Smooth muscle cell (in vitro differentiated cells): ENCODE measurements around the gene PCBD2. TPM values are rescaled to one million over a fixed set of nuclear protein-coding genes. Genes with fewer than 3 reads are reported as not detected.
A peak's percentile ranks its signal among the peaks of the same experiment; 100 is the strongest.

Experiments
- DNase-seq: peaks from one replicate; lab custom pipeline; 2025; ENCODE audit not compliant: unreplicated experiment; lab: John Stamatoyannopoulos, UW
- H2AFZ ChIP-seq: fragments of 200-600 bp; sonication (generic); 2 replicates; pipeline ENCODE4 v1.6.0; 2016; ENCODE audit warnings: antibody characterized with exemption, low read depth, mild to moderate bottlenecking
- H3F3A ChIP-seq: fragments of 200-600 bp; sonication (generic); 2 replicates; pipeline ENCODE4 v1.6.0; 2017; ENCODE audit warnings: antibody characterized with exemption, low read depth
- H3K27ac ChIP-seq: fragments of 200-600 bp; sonication (generic); 2 replicates; pipeline ENCODE4 v1.5.1; 2016; ENCODE audit warnings: low read depth, mild to moderate bottlenecking
- H3K27me3 ChIP-seq: fragments of 200-600 bp; sonication (generic); 2 replicates; pipeline ENCODE4 v1.6.1; 2016; ENCODE audit warnings: low read depth, mild to moderate bottlenecking
- H3K36me3 ChIP-seq: fragments of 200-600 bp; sonication (generic); 2 replicates; pipeline ENCODE4 v1.5.1; 2016; ENCODE audit warnings: low read depth
- H3K4me1 ChIP-seq: fragments of 200-600 bp; sonication (generic); 2 replicates; pipeline ENCODE4 v1.5.1; 2016; ENCODE audit warnings: low read depth
- H3K4me2 ChIP-seq: fragments of 200-600 bp; sonication (generic); 2 replicates; pipeline ENCODE4 v1.6.0; 2016; ENCODE audit warnings: mild to moderate bottlenecking
- H3K4me3 ChIP-seq: fragments of 200-600 bp; sonication (generic); 2 replicates; pipeline ENCODE4 v1.5.1; 2016; ENCODE audit warnings: mild to moderate bottlenecking
- H3K79me2 ChIP-seq: fragments of 200-600 bp; sonication (generic); 2 replicates; pipeline ENCODE4 v1.6.0; 2016; ENCODE audit warnings: low read depth, mild to moderate bottlenecking
- H3K9ac ChIP-seq: fragments of 200-600 bp; sonication (generic); 2 replicates; pipeline ENCODE4 v1.6.0; 2016; ENCODE audit warnings: low read depth
- H3K9me3 ChIP-seq: fragments of 200-600 bp; sonication (generic); replicated peaks from 2 replicates; pipeline ENCODE4 v1.5.1; 2016; ENCODE audit warnings: low read depth
- H4K20me1 ChIP-seq: fragments of 200-600 bp; sonication (generic); 2 replicates; pipeline ENCODE4 v1.6.0; 2016; ENCODE audit warnings: low read depth
- WGBS: methylation state at CpG from one replicate; pipeline ENCODE4 v1.1.7; 2016; ENCODE audit warnings: low lambda C conversion rate; 5-methylcytosine and 5-hydroxymethylcytosine counted together
- polyA plus RNA-seq: library from polyadenylated mRNA; unstranded; fragments of >200 nt; fragmentation: Nextera tagmentation; extraction: Ambion mirVana; gene quantifications from 2 replicates; pipeline ENCODE4 v1.2.1, GENCODE V29; 2016
- total RNA-seq: library from RNA; depleted of rRNA; stranded (reverse); fragments of >200 nt; gene quantifications from 2 replicates; pipeline ENCODE4 v1.2.3, GENCODE V29; 2014
- TF ChIP-seq, protein P1 (sequence below): fragments of 200-600 bp; sonication (generic); IDR thresholded peaks from 2 replicates; pipeline ENCODE4 v1.5.1; 2017; ENCODE audit warnings: borderline replicate concordance, mild to moderate bottlenecking, antibody characterized with exemption; ENCODE audit not compliant: insufficient read depth, poor library complexity, severe bottlenecking

The PCBD2 gene
- total and polyA plus RNA-seq, 2 experiments from 2014 or later, result 2.4 to 3.3 TPM

DNA sequence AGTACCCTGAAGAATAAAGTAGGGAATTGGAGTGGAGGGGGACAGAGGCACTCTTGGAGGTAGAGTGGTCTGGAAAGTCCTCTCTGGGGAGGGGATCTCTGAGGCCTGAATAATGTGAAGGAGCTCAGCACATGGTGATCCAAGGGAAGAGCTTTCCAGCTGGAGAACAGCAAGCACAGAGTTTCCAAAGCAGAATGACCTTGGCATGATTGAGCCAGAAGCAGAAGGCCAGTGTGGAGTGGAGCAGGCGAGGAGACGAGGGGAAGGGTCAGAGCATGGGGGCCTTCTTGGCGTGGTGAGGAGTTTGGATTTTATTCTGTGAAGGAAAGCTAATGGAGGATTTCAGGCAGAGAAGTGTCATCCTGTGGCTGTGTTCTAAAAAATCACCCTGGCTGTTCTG lies 8.3 kb downstream of the PCBD2 start:
- Histone ChIP-seq H3K27ac (no peak overlapping the region), H3F3A (no peaks in the 10 kb centered on the region)
- 97% methylated on average over 3 of the region's 3 CpGs for WGBS

DNA sequence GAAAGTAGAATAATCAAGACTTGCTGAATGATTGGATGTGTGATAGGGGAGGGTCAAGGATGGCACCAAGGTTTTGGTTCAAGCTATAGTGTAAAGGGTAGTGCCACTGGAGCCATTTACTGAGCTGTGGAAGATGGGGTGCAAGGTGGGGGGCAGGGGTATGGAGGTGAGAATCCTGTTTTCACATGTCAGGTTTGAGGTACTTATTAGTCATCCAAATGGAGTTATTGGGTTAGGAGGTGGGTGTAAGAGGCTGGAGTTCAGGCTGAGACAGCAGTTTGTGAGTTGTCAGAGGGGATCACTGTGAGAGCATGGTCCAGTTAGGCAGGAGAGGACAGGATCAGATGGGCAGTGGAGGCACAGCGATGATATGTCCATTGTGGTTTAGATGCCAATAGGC lies 8.9 kb downstream of the PCBD2 start:
- no peak overlapping the region for H3K4me2 ChIP-seq
- H3K27ac ChIP-seq, result no peak overlapping the region
- no peaks in the 10 kb centered on the region for H3K79me2 ChIP-seq
- H3K4me3 ChIP-seq, result no peak overlapping the region
- H4K20me1 ChIP-seq, result no peaks in the 10 kb centered on the region
- H3K27me3 ChIP-seq, result no peaks in the 10 kb centered on the region
- DNase-seq, result no peak
- WGBS, result 91% methylated on average over 1 of the region's 1 CpG
- H2AFZ ChIP-seq, result no peak overlapping the region
- no peak overlapping the region for H3K9ac ChIP-seq
- no peaks in the 10 kb centered on the region for H3K36me3 ChIP-seq
- no peaks in the 10 kb centered on the region for H3K4me1 ChIP-seq
- TF ChIP-seq, protein P1, sequence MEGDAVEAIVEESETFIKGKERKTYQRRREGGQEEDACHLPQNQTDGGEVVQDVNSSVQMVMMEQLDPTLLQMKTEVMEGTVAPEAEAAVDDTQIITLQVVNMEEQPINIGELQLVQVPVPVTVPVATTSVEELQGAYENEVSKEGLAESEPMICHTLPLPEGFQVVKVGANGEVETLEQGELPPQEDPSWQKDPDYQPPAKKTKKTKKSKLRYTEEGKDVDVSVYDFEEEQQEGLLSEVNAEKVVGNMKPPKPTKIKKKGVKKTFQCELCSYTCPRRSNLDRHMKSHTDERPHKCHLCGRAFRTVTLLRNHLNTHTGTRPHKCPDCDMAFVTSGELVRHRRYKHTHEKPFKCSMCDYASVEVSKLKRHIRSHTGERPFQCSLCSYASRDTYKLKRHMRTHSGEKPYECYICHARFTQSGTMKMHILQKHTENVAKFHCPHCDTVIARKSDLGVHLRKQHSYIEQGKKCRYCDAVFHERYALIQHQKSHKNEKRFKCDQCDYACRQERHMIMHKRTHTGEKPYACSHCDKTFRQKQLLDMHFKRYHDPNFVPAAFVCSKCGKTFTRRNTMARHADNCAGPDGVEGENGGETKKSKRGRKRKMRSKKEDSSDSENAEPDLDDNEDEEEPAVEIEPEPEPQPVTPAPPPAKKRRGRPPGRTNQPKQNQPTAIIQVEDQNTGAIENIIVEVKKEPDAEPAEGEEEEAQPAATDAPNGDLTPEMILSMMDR, result no peak
- H3F3A ChIP-seq, result no peaks in the 10 kb centered on the region
- H3K9me3 ChIP-seq, result no peaks in the 10 kb centered on the region

More for the DNA sequence above, 8.3 kb downstream of the PCBD2 start:
- Histone ChIP-seq H3K9me3 (no peaks in the 10 kb centered on the region), H3K4me1 (no peaks in the 10 kb centered on the region), H3K27me3 (no peaks in the 10 kb centered on the region), H3K36me3 (no peaks in the 10 kb centered on the region), H3K79me2 (no peaks in the 10 kb centered on the region), H3K4me2 (no peak overlapping the region), H3K4me3 (no peak overlapping the region), H4K20me1 (no peaks in the 10 kb centered on the region), H2AFZ (no peak overlapping the region), H3K9ac (no peak overlapping the region)
- TF ChIP-seq, protein P1, result no peak
- DNase-seq, result no peak

DNA sequence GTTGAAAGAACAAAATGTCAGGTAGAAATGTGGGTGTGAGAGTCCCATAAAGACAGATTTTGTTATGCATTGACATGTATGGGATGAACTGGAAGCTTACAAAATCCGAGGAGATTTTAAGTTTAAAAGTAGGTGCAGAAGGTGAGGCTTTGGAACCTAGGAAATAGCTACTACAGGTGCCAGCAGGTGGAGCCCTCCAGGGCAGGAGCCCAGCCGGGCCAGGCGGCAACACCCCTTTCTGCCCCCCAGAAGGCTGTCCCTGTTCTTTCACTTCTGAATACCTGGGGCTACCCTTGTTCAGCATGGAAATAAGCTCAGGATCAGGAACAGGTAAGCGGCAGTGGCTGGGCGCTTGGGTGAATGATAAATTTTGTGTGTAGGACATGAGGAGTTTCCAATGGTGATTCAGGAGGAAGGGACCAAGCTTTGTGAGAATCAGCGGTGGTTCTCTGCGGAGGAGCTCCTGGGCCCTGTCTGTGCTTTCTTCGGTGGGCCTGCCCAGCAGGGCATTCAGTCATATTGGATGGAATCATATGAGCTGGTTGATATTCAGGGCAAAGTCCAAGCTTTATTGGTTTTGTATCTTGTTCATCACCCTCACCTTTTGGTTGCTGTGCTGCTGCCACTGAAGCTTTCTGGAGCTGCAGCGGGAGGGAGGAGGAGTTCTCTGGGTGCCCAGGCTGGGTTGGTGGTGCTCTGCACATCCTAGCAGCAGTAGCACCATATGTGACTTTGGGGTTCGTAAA lies 12.3 kb downstream of the PCBD2 start:
- no peak for DNase-seq
- WGBS, result 91% methylated on average over 10 of the region's 10 CpGs
- Histone ChIP-seq H4K20me1 (no peaks in the 10 kb centered on the region), H2AFZ (no peak overlapping the region), H3K4me1 (no peaks in the 10 kb centered on the region), H3K9ac (no peak overlapping the region), H3K27ac (no peak overlapping the region), H3K4me2 (no peak overlapping the region), H3K4me3 (no peak overlapping the region), H3K36me3 (no peaks in the 10 kb centered on the region), H3F3A (no peaks in the 10 kb centered on the region), H3K27me3 (no peaks in the 10 kb centered on the region), H3K79me2 (no peaks in the 10 kb centered on the region), H3K9me3 (no peaks in the 10 kb centered on the region)
- TF ChIP-seq, protein P1, result peak; percentile 25

DNA sequence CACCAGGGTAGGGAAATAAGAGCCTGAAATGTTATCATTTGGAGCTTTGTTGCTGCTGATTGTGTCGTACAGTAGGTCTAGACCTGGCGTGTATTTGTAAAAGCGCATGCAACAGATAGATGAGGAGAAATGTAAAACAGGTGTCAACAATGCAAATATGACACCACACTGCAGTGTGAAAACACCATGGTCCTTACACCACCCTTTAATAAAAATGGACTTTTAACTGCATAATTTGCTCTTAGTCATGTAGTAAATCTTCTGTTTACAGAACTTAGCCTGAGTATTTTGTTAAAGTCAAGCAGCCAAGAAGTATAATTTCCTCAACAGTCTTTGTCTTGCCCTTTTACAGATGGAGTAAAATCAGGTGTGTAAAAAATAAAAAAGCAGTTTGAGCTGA lies 13.9 kb downstream of the PCBD2 start:
- WGBS, result 90% methylated on average over 3 of the region's 3 CpGs
- TF ChIP-seq, protein P1, result no peak
- no peak overlapping the region for H3K4me2 ChIP-seq
- no peaks in the 10 kb centered on the region for H3K9me3 ChIP-seq
- H3K27me3 ChIP-seq, result no peaks in the 10 kb centered on the region
- no peaks in the 10 kb centered on the region for H3K4me1 ChIP-seq
- no peak for DNase-seq
- H3K9ac ChIP-seq, result no peak overlapping the region
- H2AFZ ChIP-seq, result no peak overlapping the region
- no peak overlapping the region for H3K27ac ChIP-seq
- H3K4me3 ChIP-seq, result no peak overlapping the region
- H3K36me3 ChIP-seq, result no peaks in the 10 kb centered on the region
- H4K20me1 ChIP-seq, result no peaks in the 10 kb centered on the region
- no peaks in the 10 kb centered on the region for H3F3A ChIP-seq
- no peaks in the 10 kb centered on the region for H3K79me2 ChIP-seq
